H9 (cell line): ENCODE results near the gene PRKAG2. TPM values are rescaled to one million over a fixed set of nuclear protein-coding genes. Genes with fewer than 3 reads are reported as not detected.

Experiments used
- DNase-seq: peaks from one replicate; pipeline ENCODE4 v3.0.0-alpha.2; 2017
- H2AFZ ChIP-seq: one replicate; pipeline ENCODE4 v1.6.1; 2013; ENCODE audit warnings: mild to moderate bottlenecking, low read length, control low read depth, moderate library complexity
- H2AK5ac ChIP-seq: 2 replicates; pipeline ENCODE4 v1.6.1; 2013; ENCODE audit warnings: low read length, control low read depth, mixed read lengths; ENCODE audit not compliant: insufficient read length
- H2BK120ac ChIP-seq: one replicate; pipeline ENCODE4 v1.6.1; 2013; ENCODE audit warnings: low read depth, mild to moderate bottlenecking, low read length, control low read depth, inconsistent platforms; ENCODE audit not compliant: poor library complexity, severe bottlenecking
- H2BK12ac ChIP-seq: 2 replicates; pipeline ENCODE4 v1.6.1; 2013; ENCODE audit warnings: low read length, control low read depth, mixed read lengths, low read depth; ENCODE audit not compliant: insufficient read length
- H2BK15ac ChIP-seq: 2 replicates; pipeline ENCODE4 v1.6.1; 2013; ENCODE audit warnings: low read depth, low read length, control low read depth
- H2BK20ac ChIP-seq: one replicate; pipeline ENCODE4 v1.6.1; 2013; ENCODE audit warnings: low read depth, mild to moderate bottlenecking, low read length, control low read depth, inconsistent platforms; ENCODE audit not compliant: poor library complexity, severe bottlenecking
- H2BK5ac ChIP-seq: 2 replicates; pipeline ENCODE4 v1.6.1; 2013; ENCODE audit warnings: low read length, control low read depth, mixed read lengths; ENCODE audit not compliant: insufficient read length
- H3K14ac ChIP-seq: 2 replicates; pipeline ENCODE4 v1.6.1; 2013; ENCODE audit warnings: low read length, control low read depth; ENCODE audit not compliant: insufficient read depth
- H3K18ac ChIP-seq: 2 replicates; pipeline ENCODE4 v1.6.1; 2013; ENCODE audit warnings: low read depth, mild to moderate bottlenecking, mixed read lengths, low read length, control low read depth; ENCODE audit not compliant: insufficient read length
- H3K23ac ChIP-seq: 2 replicates; pipeline ENCODE4 v1.6.1; 2013; ENCODE audit warnings: low read length, control low read depth, mixed read lengths, low read depth; ENCODE audit not compliant: insufficient read length
- H3K23me2 ChIP-seq: 2 replicates; pipeline ENCODE4 v1.6.1; 2013; ENCODE audit warnings: low read depth, mild to moderate bottlenecking, mixed read lengths, low read length, control low read depth; ENCODE audit not compliant: insufficient read length, poor library complexity, severe bottlenecking
- H3K27ac ChIP-seq: 2 replicates; pipeline ENCODE4 v1.5.1; 2013; ENCODE audit warnings: low read length, control low read depth, mixed read lengths, low read depth; ENCODE audit not compliant: insufficient read length
- H3K27me3 ChIP-seq: 2 replicates; pipeline ENCODE4 v1.6.1; 2013; ENCODE audit warnings: low read length, control low read depth, inconsistent platforms; ENCODE audit not compliant: insufficient read depth
- H3K4ac ChIP-seq: 2 replicates; pipeline ENCODE4 v1.6.1; 2013; ENCODE audit warnings: low read depth, mild to moderate bottlenecking, control low read depth, inconsistent platforms, low read length, moderate library complexity
- H3K4me1 ChIP-seq: 2 replicates; pipeline ENCODE4 v1.6.1; 2013; ENCODE audit warnings: low read length, control low read depth, inconsistent platforms; ENCODE audit not compliant: insufficient read depth
- H3K4me2 ChIP-seq: 2 replicates; pipeline ENCODE4 v1.6.1; 2013; ENCODE audit warnings: low read length, control low read depth, mixed read lengths; ENCODE audit not compliant: insufficient read length, insufficient read depth
- H3K56ac ChIP-seq: 2 replicates; pipeline ENCODE4 v1.6.1; 2013; ENCODE audit warnings: low read depth, mild to moderate bottlenecking, mixed read lengths, low read length, control low read depth; ENCODE audit not compliant: insufficient read length
- H3K79me1 ChIP-seq: 2 replicates; pipeline ENCODE4 v1.6.1; 2013; ENCODE audit warnings: low read depth, mild to moderate bottlenecking, moderate library complexity, low read length, control low read depth, inconsistent platforms; ENCODE audit not compliant: insufficient read depth, poor library complexity, severe bottlenecking
- H3K79me2 ChIP-seq: 2 replicates; pipeline ENCODE4 v1.6.1; 2013; ENCODE audit warnings: low read length, control low read depth, inconsistent platforms; ENCODE audit not compliant: insufficient read depth
- H3K9ac ChIP-seq: 2 replicates; pipeline ENCODE4 v1.6.1; 2013; ENCODE audit warnings: low read length, control low read depth, mixed read lengths; ENCODE audit not compliant: insufficient read length; ENCODE audit errors: extremely low read depth
- H3K9me3 ChIP-seq: one replicate; pipeline ENCODE4 v1.6.1; 2013; ENCODE audit warnings: low read depth, low read length, inconsistent platforms; ENCODE audit not compliant: control insufficient read depth
- H3T11ph ChIP-seq: one replicate; pipeline ENCODE4 v1.6.1; 2013; ENCODE audit warnings: mild to moderate bottlenecking, low read length, control low read depth, inconsistent platforms
- H4K20me1 ChIP-seq: one replicate; pipeline ENCODE4 v1.6.1; 2013; ENCODE audit not compliant: control insufficient read depth, insufficient read length, insufficient read depth
- H4K5ac ChIP-seq: 2 replicates; pipeline ENCODE4 v1.6.1; 2013; ENCODE audit warnings: low read depth, mild to moderate bottlenecking, mixed read lengths, low read length, control low read depth; ENCODE audit not compliant: insufficient read length
- H4K8ac ChIP-seq: replicated peaks from 2 replicates; pipeline ENCODE4 v1.6.1; 2013; ENCODE audit warnings: low read length, control low read depth, mixed read lengths, low read depth; ENCODE audit not compliant: insufficient read length
- H4K91ac ChIP-seq: 2 replicates; pipeline ENCODE4 v1.6.1; 2013; ENCODE audit warnings: low read depth, mild to moderate bottlenecking, moderate library complexity, mixed read lengths, low read length, control low read depth; ENCODE audit not compliant: insufficient read length
- H3K27ac Mint-ChIP-seq, 3 experiments: 2 replicates in 2 of 3; 3 replicates in 1 of 3; pipeline ENCODE4 v1.8.0; 2020 to 2021; ENCODE audit warnings: mixed read lengths in 3 of 3, mild to moderate bottlenecking in 1 of 3, moderate library complexity in 1 of 3
- H3K27me3 Mint-ChIP-seq: 2 replicates; pipeline ENCODE4 v1.8.0; 2021; ENCODE audit warnings: low read depth, mild to moderate bottlenecking, moderate library complexity, mixed read lengths
- H3K36me3 Mint-ChIP-seq, 3 experiments: 2 replicates in 2 of 3; 3 replicates in 1 of 3; pipeline ENCODE4 v1.8.0; 2020 to 2021; ENCODE audit warnings: low read depth in 3 of 3, mixed read lengths in 3 of 3; ENCODE audit not compliant: insufficient read depth in 1 of 3
- H3K4me1 Mint-ChIP-seq, 2 experiments: 2 replicates each; pipeline ENCODE4 v1.8.0; 2020; ENCODE audit warnings: mixed read lengths in 2 of 2
- H3K4me3 Mint-ChIP-seq, 2 experiments: 2 replicates in 1 of 2; 3 replicates in 1 of 2; pipeline ENCODE4 v1.8.0; 2020 to 2021; ENCODE audit warnings: mild to moderate bottlenecking in 2 of 2, mixed read lengths in 2 of 2, moderate library complexity in 1 of 2
- H3K9me3 Mint-ChIP-seq, 2 experiments: 2 replicates in 1 of 2; 3 replicates in 1 of 2; pipeline ENCODE4 v1.8.0; 2020; ENCODE audit warnings: mild to moderate bottlenecking in 2 of 2, mixed read lengths in 2 of 2, moderate library complexity in 1 of 2
- WGBS: extraction: QIAGEN DNeasy Blood & Tissue Kit; methylation state at CpG from one replicate; pipeline ENCODE4 v1.1.7; 2013; ENCODE audit warnings: missing lambda C conversion rate, low lambda C conversion rate, mixed read lengths; ENCODE audit not compliant: insufficient read length; ENCODE audit errors: extremely low coverage; 5-methylcytosine and 5-hydroxymethylcytosine counted together
- total RNA-seq: library from RNA; stranded (reverse); gene quantifications from 2 replicates; pipeline ENCODE4 v1.2.1, GENCODE V29; 2021
- TF ChIP-seq, protein P1 (sequence below): fragments of 200-600 bp; sonication (generic); conservative IDR thresholded peaks from 3 replicates; pipeline ENCODE4 v1.8.0; 2021; ENCODE audit warnings: antibody characterized with exemption, mild to moderate bottlenecking

PRKAG2 gene
- total RNA-seq, 1 experiment from 2014 or later = 11.8 TPM

DNA sequence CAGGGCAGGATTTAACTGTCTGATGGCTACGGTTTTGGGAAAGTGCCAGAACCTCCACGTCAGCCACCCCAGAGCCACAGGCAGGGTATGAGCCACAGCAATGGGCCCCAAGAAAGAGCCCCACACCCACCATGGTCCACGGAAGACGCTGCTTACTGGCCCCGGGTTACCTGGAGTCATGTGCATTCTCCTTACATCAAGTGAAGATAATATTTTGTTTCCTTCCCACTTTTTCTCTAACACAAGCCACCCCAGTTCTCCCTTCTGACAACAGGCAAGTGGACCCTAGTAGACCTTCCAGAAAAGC, 67.1 kb downstream of the PRKAG2 start:
- no peak overlapping the region for H2BK12ac ChIP-seq
- H3K9me3 Mint-ChIP-seq = no peaks in the 10 kb centered on the region
- no peaks in the 10 kb centered on the region for H3K79me1 ChIP-seq
- H4K5ac ChIP-seq = no peak overlapping the region
- H3K27me3 Mint-ChIP-seq = peaks cover 20% of the 10 kb centered on the region
- TF ChIP-seq, protein P1, sequence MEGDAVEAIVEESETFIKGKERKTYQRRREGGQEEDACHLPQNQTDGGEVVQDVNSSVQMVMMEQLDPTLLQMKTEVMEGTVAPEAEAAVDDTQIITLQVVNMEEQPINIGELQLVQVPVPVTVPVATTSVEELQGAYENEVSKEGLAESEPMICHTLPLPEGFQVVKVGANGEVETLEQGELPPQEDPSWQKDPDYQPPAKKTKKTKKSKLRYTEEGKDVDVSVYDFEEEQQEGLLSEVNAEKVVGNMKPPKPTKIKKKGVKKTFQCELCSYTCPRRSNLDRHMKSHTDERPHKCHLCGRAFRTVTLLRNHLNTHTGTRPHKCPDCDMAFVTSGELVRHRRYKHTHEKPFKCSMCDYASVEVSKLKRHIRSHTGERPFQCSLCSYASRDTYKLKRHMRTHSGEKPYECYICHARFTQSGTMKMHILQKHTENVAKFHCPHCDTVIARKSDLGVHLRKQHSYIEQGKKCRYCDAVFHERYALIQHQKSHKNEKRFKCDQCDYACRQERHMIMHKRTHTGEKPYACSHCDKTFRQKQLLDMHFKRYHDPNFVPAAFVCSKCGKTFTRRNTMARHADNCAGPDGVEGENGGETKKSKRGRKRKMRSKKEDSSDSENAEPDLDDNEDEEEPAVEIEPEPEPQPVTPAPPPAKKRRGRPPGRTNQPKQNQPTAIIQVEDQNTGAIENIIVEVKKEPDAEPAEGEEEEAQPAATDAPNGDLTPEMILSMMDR = no peak
- no peak overlapping the region for H3K4me2 ChIP-seq
- H4K20me1 ChIP-seq = no peaks in the 10 kb centered on the region
- H2BK120ac ChIP-seq = no peak overlapping the region
- no peaks in the 10 kb centered on the region for H3K9me3 ChIP-seq
- H3K14ac ChIP-seq = no peak overlapping the region
- no peak overlapping the region for H4K8ac ChIP-seq
- H2BK20ac ChIP-seq = no peak overlapping the region
- no peak overlapping the region for H3K56ac ChIP-seq
- H2BK5ac ChIP-seq = no peak overlapping the region
- H3K9ac ChIP-seq = no peak overlapping the region
- no peak overlapping the region for H2AFZ ChIP-seq
- H3K4me1 ChIP-seq = peaks cover 5% of the 10 kb centered on the region; the same call in 1 of the 2 replicates
- H3K4me1 Mint-ChIP-seq = peaks cover 21 to 27% of the 10 kb centered on the region in 2 experiments
- no peak overlapping the region for H3K4ac ChIP-seq
- peak overlapping the region in 1 of 3 experiments; percentile 7; a peak in 1 of 7 replicates for H3K27ac Mint-ChIP-seq
- H3T11ph ChIP-seq = no peak overlapping the region
- no peak overlapping the region for H2BK15ac ChIP-seq
- no peaks in the 10 kb centered on the region for H3K79me2 ChIP-seq
- no peak overlapping the region for H3K23ac ChIP-seq
- no peak overlapping the region for H3K27ac ChIP-seq
- no peak overlapping the region for H3K4me3 Mint-ChIP-seq
- no CpG with 5 or more reads among the region's 5 CpGs for WGBS
- DNase-seq = no peak
- H4K91ac ChIP-seq = no peak overlapping the region
- no peak overlapping the region for H3K18ac ChIP-seq
- no peaks in the 10 kb centered on the region for H3K36me3 Mint-ChIP-seq
- H2AK5ac ChIP-seq = no peak overlapping the region
- no peaks in the 10 kb centered on the region; the same call in 1 of the 2 replicates for H3K27me3 ChIP-seq
- H3K23me2 ChIP-seq = peaks cover 4% of the 10 kb centered on the region
